ENCODE results near the gene SCAI. TPM values are rescaled to one million over a fixed set of nuclear protein-coding genes. Genes with fewer than 3 reads are reported as not detected.
"Not testable (repeated sequence)": the region's sequence is repeated elsewhere in the genome, so short reads cannot be mapped to it uniquely, and the experiment has no call there.

SCAI gene
- total RNA-seq, 1 donor from 2014 or later = 23.5 TPM

- no peak overlapping the region for H3K27ac Mint-ChIP-seq
- H3K36me3 Mint-ChIP-seq (ENCODE audit: insufficient read depth) = no peaks in the 10 kb centered on the region
- H3K27me3 Mint-ChIP-seq = no peaks in the 10 kb centered on the region
- no peak for TF ChIP-seq CTCF (IDR thresholded peaks at IDR 0.05; ENCODE audit: unreplicated experiment)
- no peak for DNase-seq (ENCODE audit: low spot score, unreplicated experiment)
- H3K4me1 Mint-ChIP-seq (ENCODE audit: low read depth) = no peaks in the 10 kb centered on the region
- H3K9me3 Mint-ChIP-seq (ENCODE audit: low read depth) = no peaks in the 10 kb centered on the region
- no peak overlapping the region for H3K4me3 Mint-ChIP-seq (ENCODE audit: low read depth)
Observed at GRCh38 chr9:125038166-125038565, 105.2 kb downstream of the SCAI start.

GRCh38 chr9:125028041-125028440 is 115.3 kb downstream of the SCAI start:
- Mint-ChIP-seq H3K27ac (no peak overlapping the region), H3K27me3 (no peaks in the 10 kb centered on the region), H3K36me3 (ENCODE audit: insufficient read depth) (peaks cover 8% of the 10 kb centered on the region), H3K4me3 (ENCODE audit: low read depth) (no peak overlapping the region), H3K9me3 (ENCODE audit: low read depth) (no peaks in the 10 kb centered on the region), H3K4me1 (ENCODE audit: low read depth) (no peaks in the 10 kb centered on the region)
- TF ChIP-seq CTCF (IDR thresholded peaks at IDR 0.05; ENCODE audit: unreplicated experiment) = no peak
- no peak for DNase-seq (ENCODE audit: low spot score, unreplicated experiment)

GRCh38 chr9:125024917-125025316 is 118.4 kb downstream of the SCAI start:
- DNase-seq (ENCODE audit: low spot score, unreplicated experiment) = no peak
- H3K27me3 Mint-ChIP-seq = no peaks in the 10 kb centered on the region
- no peak overlapping the region for H3K4me3 Mint-ChIP-seq (ENCODE audit: low read depth)
- H3K4me1 Mint-ChIP-seq (ENCODE audit: low read depth) = no peaks in the 10 kb centered on the region
- H3K9me3 Mint-ChIP-seq (ENCODE audit: low read depth) = peaks cover 6% of the 10 kb centered on the region
- no peak overlapping the region for H3K27ac Mint-ChIP-seq
- peaks cover 22% of the 10 kb centered on the region for H3K36me3 Mint-ChIP-seq (ENCODE audit: insufficient read depth)
- no peak for TF ChIP-seq CTCF (IDR thresholded peaks at IDR 0.05; ENCODE audit: unreplicated experiment)

GRCh38 chr9:125021069-125021468 is 122.3 kb downstream of the SCAI start:
- H3K36me3 Mint-ChIP-seq (ENCODE audit: insufficient read depth) = peaks cover 36% of the 10 kb centered on the region
- no peak overlapping the region for H3K4me3 Mint-ChIP-seq (ENCODE audit: low read depth)

GRCh38 chr9:125015655-125016054 is 127.7 kb downstream of the SCAI start:
- H3K9me3 Mint-ChIP-seq (ENCODE audit: low read depth); H3K27me3 Mint-ChIP-seq; H3K4me3 Mint-ChIP-seq (ENCODE audit: low read depth); H3K27ac Mint-ChIP-seq; H3K4me1 Mint-ChIP-seq (ENCODE audit: low read depth); DNase-seq (ENCODE audit: low spot score, unreplicated experiment): not testable (repeated sequence)
- peaks cover 32% of the 10 kb centered on the region for H3K36me3 Mint-ChIP-seq (ENCODE audit: insufficient read depth)

More at GRCh38 chr9:125021069-125021468, 122.3 kb downstream of the SCAI start:
- Mint-ChIP-seq H3K27me3 (no peaks in the 10 kb centered on the region), H3K4me1 (ENCODE audit: low read depth) (no peaks in the 10 kb centered on the region), H3K27ac (no peak overlapping the region), H3K9me3 (ENCODE audit: low read depth) (peaks cover 6% of the 10 kb centered on the region)
- no peak for DNase-seq (ENCODE audit: low spot score, unreplicated experiment)
- TF ChIP-seq CTCF (IDR thresholded peaks at IDR 0.05; ENCODE audit: unreplicated experiment) = no peak

GRCh38 chr9:125012013-125012412 is 131.3 kb downstream of the SCAI start:
- not testable (repeated sequence) for DNase-seq (ENCODE audit: low spot score, unreplicated experiment); H3K4me3 Mint-ChIP-seq (ENCODE audit: low read depth); H3K27ac Mint-ChIP-seq; H3K9me3 Mint-ChIP-seq (ENCODE audit: low read depth); H3K4me1 Mint-ChIP-seq (ENCODE audit: low read depth); H3K27me3 Mint-ChIP-seq
- H3K36me3 Mint-ChIP-seq (ENCODE audit: insufficient read depth) = peaks cover 36% of the 10 kb centered on the region

Data from progenitor cell of endocrine pancreas (in vitro differentiated cells).